Raji (cell line): ENCODE results near the gene FFAR3.

ENCODE experiments used
- POLR2A ChIP-seq: IDR thresholded peaks from 2 replicates; pipeline ENCODE4 v1.6.1; 2011; ENCODE audit warnings: low read depth, low read length, control low read depth; ENCODE audit not compliant: insufficient read depth

The FFAR3 gene

GRCh38 chr19:35378356-35378755, 20.1 kb downstream of the FFAR3 start:
- TF ChIP-seq POLR2A: no peak

GRCh38 chr19:35379992-35380391, 21.7 kb downstream of the FFAR3 start:
- TF ChIP-seq POLR2A: no peak

- no peak for TF ChIP-seq POLR2A
Observed at GRCh38 chr19:35380450-35381124, 22.3 kb downstream of the FFAR3 start.

GRCh38 chr19:35381318-35381717, 23.1 kb downstream of the FFAR3 start:
- no peak for TF ChIP-seq POLR2A

- no peak for TF ChIP-seq POLR2A
Observed at GRCh38 chr19:35381926-35382325, 23.7 kb downstream of the FFAR3 start.

- no peak for TF ChIP-seq POLR2A
Observed at GRCh38 chr19:35383536-35383935, 25.3 kb downstream of the FFAR3 start.

- no peak for TF ChIP-seq POLR2A
Observed at GRCh38 chr19:35388277-35389054, 30.2 kb downstream of the FFAR3 start.

- TF ChIP-seq POLR2A: no peak
Observed at GRCh38 chr19:35389192-35389861, 31.1 kb downstream of the FFAR3 start.

GRCh38 chr19:35392742-35393715, 34.8 kb downstream of the FFAR3 start:
- no peak for TF ChIP-seq POLR2A

- no peak for TF ChIP-seq POLR2A
Observed at GRCh38 chr19:35395382-35396199, 37.3 kb downstream of the FFAR3 start.

- TF ChIP-seq POLR2A: no peak
Observed at GRCh38 chr19:35396240-35396885, 38.1 kb downstream of the FFAR3 start.

GRCh38 chr19:35397064-35397463, 38.8 kb downstream of the FFAR3 start:
- no peak for TF ChIP-seq POLR2A

- no peak for TF ChIP-seq POLR2A
Observed at GRCh38 chr19:35398570-35398969, 40.3 kb downstream of the FFAR3 start.
